K562 (cell line): ENCODE measurements around the gene SEC24C. TPM values are rescaled to one million over a fixed set of nuclear protein-coding genes. Genes with fewer than 3 reads are reported as not detected.

Experiments used
- CHD2 ChIP-seq: IDR thresholded peaks from 2 replicates; pipeline ENCODE4 v1.6.1; 2011; ENCODE audit warnings: low read depth, low read length
- CREM ChIP-seq: IDR thresholded peaks from 2 replicates; pipeline ENCODE4 v1.6.1; 2014; ENCODE audit warnings: antibody characterized with exemption, low read depth
- ESRRA ChIP-seq: fragments of 450-650 bp; IDR thresholded peaks from 2 replicates; pipeline ENCODE4 v1.6.1; 2014; ENCODE audit warnings: low read depth, mild to moderate bottlenecking, moderate library complexity, borderline replicate concordance
- HMGN3 ChIP-seq: IDR thresholded peaks from 2 replicates; pipeline ENCODE4 v1.6.1; 2011; ENCODE audit warnings: borderline replicate concordance, low read depth, mild to moderate bottlenecking, mixed read lengths, low read length; ENCODE audit not compliant: insufficient read length; ENCODE audit errors: extremely low read depth
- MBD2 ChIP-seq: sonication (generic); IDR thresholded peaks from 2 replicates; pipeline ENCODE4 v1.6.1; 2016; ENCODE audit warnings: low read depth, borderline replicate concordance
- NFATC3 ChIP-seq: fragments of 450-650 bp; IDR thresholded peaks from 2 replicates; pipeline ENCODE4 v1.6.1; 2017; ENCODE audit warnings: mild to moderate bottlenecking
- NFYB ChIP-seq: IDR thresholded peaks from 2 replicates; pipeline ENCODE4 v1.6.1; 2011; ENCODE audit warnings: mild to moderate bottlenecking, moderate library complexity; ENCODE audit not compliant: insufficient read length; ENCODE audit errors: extremely low read depth
- PHF8 ChIP-seq: fragments of 200-600 bp; sonication (generic); IDR thresholded peaks from 2 replicates; pipeline ENCODE4 v1.6.1; 2012; ENCODE audit warnings: mixed run types, mild to moderate bottlenecking, inconsistent platforms, low read length, moderate library complexity, borderline replicate concordance
- POLR2AphosphoS5 ChIP-seq: IDR thresholded peaks from 2 replicates; pipeline ENCODE4 v1.6.1; 2011; ENCODE audit warnings: mild to moderate bottlenecking, low read depth, low read length, moderate library complexity; ENCODE audit not compliant: control insufficient read depth, insufficient read depth
- SAP30 ChIP-seq: fragments of 200-600 bp; sonication (generic); IDR thresholded peaks from 2 replicates; pipeline ENCODE4 v1.6.1; 2012; ENCODE audit warnings: borderline replicate concordance, low read depth, mild to moderate bottlenecking, moderate library complexity, low read length, control low read depth, inconsistent platforms; ENCODE audit not compliant: insufficient read depth, poor library complexity, severe bottlenecking
- SIRT6 ChIP-seq: IDR thresholded peaks from one replicate; pipeline ENCODE4 v1.6.1; 2012; ENCODE audit warnings: low read depth, mild to moderate bottlenecking, control low read depth, inconsistent platforms, low read length, moderate library complexity
- SP1 ChIP-seq: sonication (generic); formaldehyde crosslinking; IDR thresholded peaks from 2 replicates; pipeline ENCODE4 v1.8.1; 2022; ENCODE audit warnings: mild to moderate bottlenecking, missing genetic modification reagents
- ZBTB8A ChIP-seq: fragments of 450-650 bp; IDR thresholded peaks from 2 replicates; pipeline ENCODE4 v1.6.1; 2018; ENCODE audit warnings: mild to moderate bottlenecking, moderate library complexity; ENCODE audit not compliant: partially characterized antibody
- ZFX ChIP-seq: sonication (generic); formaldehyde crosslinking; IDR thresholded peaks from 2 replicates; pipeline ENCODE4 v1.8.0; 2022; ENCODE audit warnings: mild to moderate bottlenecking, missing genetic modification reagents, moderate library complexity
- ZNF165 ChIP-seq: fragments of 250-450 bp; sonication (Bioruptor Pico); IDR thresholded peaks from 2 replicates; pipeline ENCODE4 v1.4.0; 2020; ENCODE audit warnings: borderline replicate concordance
- ZNF699 ChIP-seq: fragments of 250-450 bp; sonication (Bioruptor Pico); IDR thresholded peaks from 2 replicates; pipeline ENCODE4 v1.8.0; 2021; ENCODE audit warnings: mild to moderate bottlenecking, moderate library complexity; ENCODE audit not compliant: insufficient replicate concordance
- polyA plus RNA-seq, 8 experiments: library from polyadenylated mRNA; depleted of rRNA in 4 of 8; stranded (reverse) in 5 of 8; unstranded in 3 of 8; fragments of >200 nt; fragmentation: Nextera tagmentation in 2 of 8; fragmentation: Illumina TruSeq in 1 of 8; extraction: Ambion mirVana in 2 of 8; extraction: Trizol in 1 of 8; gene quantifications; 2 replicates each; pipeline versions ENCODE4 v1.2.1 to v1.2.3, GENCODE V29; 2011 to 2014; ENCODE audit warnings: inconsistent platforms in 1 of 8, missing spikeins in 1 of 8
- total RNA-seq, 7 experiments: library from RNA; depleted of rRNA in 6 of 7; stranded (reverse); fragments of >200 nt in 6 of 7; fragmentation: Illumina TruSeq in 2 of 7; extraction: Trizol in 2 of 7; gene quantifications; 2 replicates each; pipeline versions ENCODE4 v1.2.1 to v1.2.3, GENCODE V29; 2011 to 2021; ENCODE audit warnings: low replicate concordance in 1 of 7
- TF ChIP-seq, protein P1 (sequence below): fragments of 450-650 bp; IDR thresholded peaks from 2 replicates; pipeline ENCODE4 v1.6.1; 2016; ENCODE audit warnings: missing biosample characterization, missing genetic modification characterization
- TF ChIP-seq, protein P2 (sequence below): sonication (generic); formaldehyde crosslinking; IDR thresholded peaks from 2 replicates; pipeline ENCODE4 v1.8.0; 2022; ENCODE audit warnings: mild to moderate bottlenecking, missing genetic modification reagents, borderline replicate concordance
- TF ChIP-seq, protein P3 (sequence below): fragments of 250-450 bp; sonication (Bioruptor Pico); IDR thresholded peaks from 2 replicates; pipeline ENCODE4 v1.4.0; 2020; ENCODE audit warnings: mild to moderate bottlenecking, moderate library complexity
- TF ChIP-seq, protein P4 (sequence below): fragments of 250-450 bp; sonication (Bioruptor Pico); IDR thresholded peaks from 2 replicates; pipeline ENCODE4 v1.4.0; 2020

SEC24C gene
- total and polyA plus RNA-seq, 9 of the 15 experiments (the other 6 are each of a cell fraction or from before 2014, with no cell fraction given), result 19.0 to 115 (median 70.5) TPM

DNA sequence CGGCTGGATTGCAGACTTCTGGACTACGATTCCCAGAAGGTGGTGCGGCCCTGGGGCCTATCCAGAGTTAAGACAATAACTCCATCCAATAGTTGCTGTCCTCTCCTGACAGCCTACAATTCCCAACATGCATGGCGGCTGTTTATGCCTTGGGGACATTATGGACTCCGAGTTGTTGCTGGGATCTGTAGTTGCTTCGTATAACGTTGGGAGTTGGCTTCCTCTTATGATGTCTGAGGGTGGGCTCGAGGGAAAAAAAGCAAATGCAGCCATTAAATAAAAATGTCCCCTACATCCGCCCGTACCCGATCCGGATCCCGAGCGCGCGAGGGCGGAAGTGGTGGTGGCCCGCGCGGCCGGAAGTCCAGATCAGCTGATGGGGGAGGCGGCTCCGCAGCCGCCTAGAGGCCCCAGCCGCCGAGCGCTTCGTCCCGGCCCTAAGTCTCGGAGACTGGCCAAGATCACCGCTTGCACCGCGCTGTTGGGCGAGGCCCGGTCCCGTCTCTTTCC lies 41.1 kb downstream of the SEC24C start, which contains the start of gene ZSWIM8 (continued):
- TF ChIP-seq, protein P1, sequence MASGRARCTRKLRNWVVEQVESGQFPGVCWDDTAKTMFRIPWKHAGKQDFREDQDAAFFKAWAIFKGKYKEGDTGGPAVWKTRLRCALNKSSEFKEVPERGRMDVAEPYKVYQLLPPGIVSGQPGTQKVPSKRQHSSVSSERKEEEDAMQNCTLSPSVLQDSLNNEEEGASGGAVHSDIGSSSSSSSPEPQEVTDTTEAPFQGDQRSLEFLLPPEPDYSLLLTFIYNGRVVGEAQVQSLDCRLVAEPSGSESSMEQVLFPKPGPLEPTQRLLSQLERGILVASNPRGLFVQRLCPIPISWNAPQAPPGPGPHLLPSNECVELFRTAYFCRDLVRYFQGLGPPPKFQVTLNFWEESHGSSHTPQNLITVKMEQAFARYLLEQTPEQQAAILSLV, result no peak
- TF ChIP-seq, protein P2, sequence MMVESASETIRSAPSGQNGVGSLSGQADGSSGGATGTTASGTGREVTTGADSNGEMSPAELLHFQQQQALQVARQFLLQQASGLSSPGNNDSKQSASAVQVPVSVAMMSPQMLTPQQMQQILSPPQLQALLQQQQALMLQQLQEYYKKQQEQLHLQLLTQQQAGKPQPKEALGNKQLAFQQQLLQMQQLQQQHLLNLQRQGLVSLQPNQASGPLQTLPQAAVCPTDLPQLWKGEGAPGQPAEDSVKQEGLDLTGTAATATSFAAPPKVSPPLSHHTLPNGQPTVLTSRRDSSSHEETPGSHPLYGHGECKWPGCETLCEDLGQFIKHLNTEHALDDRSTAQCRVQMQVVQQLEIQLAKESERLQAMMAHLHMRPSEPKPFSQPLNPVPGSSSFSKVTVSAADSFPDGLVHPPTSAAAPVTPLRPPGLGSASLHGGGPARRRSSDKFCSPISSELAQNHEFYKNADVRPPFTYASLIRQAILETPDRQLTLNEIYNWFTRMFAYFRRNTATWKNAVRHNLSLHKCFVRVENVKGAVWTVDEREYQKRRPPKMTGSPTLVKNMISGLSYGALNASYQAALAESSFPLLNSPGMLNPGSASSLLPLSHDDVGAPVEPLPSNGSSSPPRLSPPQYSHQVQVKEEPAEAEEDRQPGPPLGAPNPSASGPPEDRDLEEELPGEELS (CRISPR knock-in tag), result no peak
- TF ChIP-seq MBD2, result peak; percentile 93
- TF ChIP-seq ZFX (CRISPR knock-in tag), result peak; percentile 77
- TF ChIP-seq ZNF699 (CRISPR knock-in tag), result no peak
- peak; percentile 77; the same call in 1 of the 2 replicates for TF ChIP-seq ESRRA
- TF ChIP-seq, protein P3, sequence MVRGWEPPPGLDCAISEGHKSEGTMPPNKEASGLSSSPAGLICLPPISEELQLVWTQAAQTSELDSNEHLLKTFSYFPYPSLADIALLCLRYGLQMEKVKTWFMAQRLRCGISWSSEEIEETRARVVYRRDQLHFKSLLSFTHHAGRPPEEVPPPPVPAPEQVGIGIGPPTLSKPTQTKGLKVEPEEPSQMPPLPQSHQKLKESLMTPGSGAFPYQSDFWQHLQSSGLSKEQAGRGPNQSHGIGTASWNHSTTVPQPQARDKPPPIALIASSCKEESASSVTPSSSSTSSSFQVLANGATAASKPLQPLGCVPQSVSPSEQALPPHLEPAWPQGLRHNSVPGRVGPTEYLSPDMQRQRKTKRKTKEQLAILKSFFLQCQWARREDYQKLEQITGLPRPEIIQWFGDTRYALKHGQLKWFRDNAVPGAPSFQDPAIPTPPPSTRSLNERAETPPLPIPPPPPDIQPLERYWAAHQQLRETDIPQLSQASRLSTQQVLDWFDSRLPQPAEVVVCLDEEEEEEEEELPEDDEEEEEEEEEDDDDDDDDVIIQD (CRISPR knock-in tag), result 0 out of 2 replicates have a peak, but pooled peaks have one; percentile 11
- TF ChIP-seq NFYB, result peak; percentile 81
- peak; percentile 62 for TF ChIP-seq CREM
- no peak for TF ChIP-seq SP1 (CRISPR knock-in tag)
- TF ChIP-seq SAP30, result peak; percentile 97
- TF ChIP-seq ZNF165, result no peak
- TF ChIP-seq, protein P4, sequence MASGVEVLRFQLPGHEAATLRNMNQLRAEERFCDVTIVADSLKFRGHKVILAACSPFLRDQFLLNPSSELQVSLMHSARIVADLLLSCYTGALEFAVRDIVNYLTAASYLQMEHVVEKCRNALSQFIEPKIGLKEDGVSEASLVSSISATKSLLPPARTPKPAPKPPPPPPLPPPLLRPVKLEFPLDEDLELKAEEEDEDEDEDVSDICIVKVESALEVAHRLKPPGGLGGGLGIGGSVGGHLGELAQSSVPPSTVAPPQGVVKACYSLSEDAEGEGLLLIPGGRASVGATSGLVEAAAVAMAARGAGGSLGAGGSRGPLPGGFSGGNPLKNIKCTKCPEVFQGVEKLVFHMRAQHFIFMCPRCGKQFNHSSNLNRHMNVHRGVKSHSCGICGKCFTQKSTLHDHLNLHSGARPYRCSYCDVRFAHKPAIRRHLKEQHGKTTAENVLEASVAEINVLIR (CRISPR knock-in tag), result no peak
- TF ChIP-seq PHF8, result peak; percentile 68; the same call in 1 of the 2 replicates
- TF ChIP-seq POLR2AphosphoS5, result peak; percentile 63; the same call in 1 of the 2 replicates
- TF ChIP-seq ZBTB8A, result no peak
- 0 out of 2 replicates have a peak, but pooled peaks have one; percentile 6 for TF ChIP-seq CHD2
- no peak for TF ChIP-seq NFATC3
- no peak for TF ChIP-seq SIRT6
- peak; percentile 42 for TF ChIP-seq HMGN3
